Neural cell (in vitro differentiated cells): ENCODE measurements around the gene USP25. TPM values are rescaled to one million over a fixed set of nuclear protein-coding genes. Genes with fewer than 3 reads are reported as not detected.

Experiments used
- H2AFZ ChIP-seq: fragments of 200-600, 300-800 bp; sonication (generic), shearing (Covaris generic); 2 replicates; pipeline ENCODE4 v1.6.0; 2014; ENCODE audit warnings: low read depth, mild to moderate bottlenecking, antibody characterized with exemption, low read length, moderate library complexity
- H3F3A ChIP-seq: fragments of 200-600 bp; shearing (Covaris generic); 2 replicates; pipeline ENCODE4 v1.6.1; 2016; ENCODE audit warnings: mild to moderate bottlenecking, moderate library complexity, mixed read lengths, antibody characterized with exemption, low read length; ENCODE audit not compliant: insufficient read depth, poor library complexity, severe bottlenecking
- H3K27ac ChIP-seq: fragments of 200-600, 300-800 bp; sonication (generic), shearing (Covaris generic); 2 replicates; pipeline ENCODE4 v1.5.1; 2014; ENCODE audit warnings: mild to moderate bottlenecking, low read length, moderate library complexity
- H3K27me3 ChIP-seq: fragments of 300-800, 200-600 bp; sonication (generic), shearing (Covaris generic); 2 replicates; pipeline ENCODE4 v1.6.0; 2014; ENCODE audit warnings: mild to moderate bottlenecking, low read depth, low read length, moderate library complexity; ENCODE audit not compliant: insufficient read depth
- H3K36me3 ChIP-seq: fragments of 300-800, 200-600 bp; sonication (generic), shearing (Covaris generic); 2 replicates; pipeline ENCODE4 v1.5.1; 2014; ENCODE audit warnings: mild to moderate bottlenecking, antibody characterized with exemption, low read length, moderate library complexity; ENCODE audit not compliant: insufficient read depth
- H3K4me2 ChIP-seq: fragments of 300-800, 200-600 bp; sonication (generic), shearing (Covaris generic); 2 replicates; pipeline ENCODE4 v1.6.0; 2014; ENCODE audit warnings: mild to moderate bottlenecking, low read length
- H3K4me3 ChIP-seq: fragments of 300-800, 200-600 bp; sonication (generic), shearing (Covaris generic); 2 replicates; pipeline ENCODE4 v1.5.1; 2014; ENCODE audit warnings: mild to moderate bottlenecking, low read length, moderate library complexity
- H3K79me2 ChIP-seq: fragments of 200-600 bp; shearing (Covaris generic); replicated peaks from 2 replicates; pipeline ENCODE4 v1.6.0; 2014; ENCODE audit warnings: mild to moderate bottlenecking, low read length, moderate library complexity; ENCODE audit not compliant: insufficient read depth
- H3K9ac ChIP-seq: fragments of 300-800, 200-600 bp; sonication (generic), shearing (Covaris generic); 2 replicates; pipeline ENCODE4 v1.6.1; 2016; ENCODE audit warnings: mild to moderate bottlenecking, low read length, mixed read lengths
- H3K9me2 ChIP-seq: fragments of 200-600 bp; shearing (Covaris generic); 2 replicates; pipeline ENCODE4 v1.6.1; 2016; ENCODE audit warnings: mild to moderate bottlenecking, low read length, mixed read lengths; ENCODE audit not compliant: insufficient read depth
- H3K9me3 ChIP-seq: fragments of 200-600, 300-800 bp; sonication (generic), shearing (Covaris generic); 2 replicates; pipeline ENCODE4 v1.6.1; 2016; ENCODE audit warnings: mild to moderate bottlenecking, mixed run types, low read length, moderate library complexity, mixed read lengths
- H4K20me1 ChIP-seq: fragments of 200-600 bp; shearing (Covaris generic); 2 replicates; pipeline ENCODE4 v1.6.1; 2016; ENCODE audit warnings: mild to moderate bottlenecking, mixed run types; ENCODE audit not compliant: insufficient read depth
- EP300 ChIP-seq: fragments of 450-650 bp; conservative IDR thresholded peaks from 2 replicates; pipeline ENCODE4 v1.6.1; 2014; ENCODE audit warnings: antibody characterized with exemption, mild to moderate bottlenecking, moderate library complexity; ENCODE audit not compliant: poor library complexity, severe bottlenecking
- EZH2 ChIP-seq: fragments of 200-600, 300-800 bp; shearing (Covaris generic), sonication (generic); IDR thresholded peaks from 2 replicates; pipeline ENCODE4 v1.6.1; 2014; ENCODE audit warnings: antibody characterized with exemption, low read length, borderline replicate concordance, mild to moderate bottlenecking; ENCODE audit not compliant: insufficient read depth, poor library complexity, severe bottlenecking
- MXI1 ChIP-seq: fragments of 450-650 bp; conservative IDR thresholded peaks from 2 replicates; pipeline ENCODE4 v1.6.1; 2014; ENCODE audit warnings: antibody characterized with exemption, mild to moderate bottlenecking; ENCODE audit not compliant: poor library complexity, severe bottlenecking
- POLR2AphosphoS5 ChIP-seq: IDR thresholded peaks from 2 replicates; pipeline ENCODE4 v1.6.1; 2012
- RAD21 ChIP-seq: fragments of 450-650 bp; conservative IDR thresholded peaks from 2 replicates; pipeline ENCODE4 v1.6.1; 2014; ENCODE audit warnings: antibody characterized with exemption, mild to moderate bottlenecking, moderate library complexity
- SMC3 ChIP-seq: fragments of 450-650 bp; conservative IDR thresholded peaks from 2 replicates; pipeline ENCODE4 v1.6.1; 2014; ENCODE audit warnings: antibody characterized with exemption, mild to moderate bottlenecking, moderate library complexity; ENCODE audit not compliant: poor library complexity
- TAF1 ChIP-seq: IDR thresholded peaks from 2 replicates; pipeline ENCODE4 v1.6.1; 2012; ENCODE audit warnings: low read depth
- polyA plus RNA-seq: library from polyadenylated mRNA; depleted of rRNA; stranded (reverse); fragments of >200 nt; gene quantifications from 2 replicates; pipeline ENCODE4 v1.2.3, GENCODE V29; 2014
- TF ChIP-seq, protein P1 (sequence below): IDR thresholded peaks from 2 replicates; pipeline ENCODE4 v1.6.1; 2012; ENCODE audit warnings: borderline replicate concordance
- TF ChIP-seq, protein P2 (sequence below): fragments of 450-650 bp; IDR thresholded peaks from 2 replicates; pipeline ENCODE4 v1.5.1; 2014; ENCODE audit warnings: antibody characterized with exemption, mild to moderate bottlenecking, moderate library complexity; ENCODE audit not compliant: poor library complexity, severe bottlenecking

The USP25 gene
- polyA plus RNA-seq, 1 donor from 2014 or later = 19.2 TPM

GRCh38 chr21:15825700-15826099 lies 95.9 kb downstream of the USP25 start:
- no peaks in the 10 kb centered on the region for H3K36me3 ChIP-seq
- no peaks in the 10 kb centered on the region for H3F3A ChIP-seq
- no peaks in the 10 kb centered on the region for H4K20me1 ChIP-seq
- H3K9ac ChIP-seq = no peak overlapping the region
- no peaks in the 10 kb centered on the region for H3K79me2 ChIP-seq
- H3K27me3 ChIP-seq = no peaks in the 10 kb centered on the region
- no peaks in the 10 kb centered on the region for H3K9me2 ChIP-seq
- no peak overlapping the region for H3K4me3 ChIP-seq
- H3K4me2 ChIP-seq = no peak overlapping the region
- H3K9me3 ChIP-seq = no peaks in the 10 kb centered on the region
- no peak for TF ChIP-seq POLR2AphosphoS5
- TF ChIP-seq MXI1 = no peak
- TF ChIP-seq EZH2 = no peak
- no peak for TF ChIP-seq SMC3
- TF ChIP-seq, protein P1, sequence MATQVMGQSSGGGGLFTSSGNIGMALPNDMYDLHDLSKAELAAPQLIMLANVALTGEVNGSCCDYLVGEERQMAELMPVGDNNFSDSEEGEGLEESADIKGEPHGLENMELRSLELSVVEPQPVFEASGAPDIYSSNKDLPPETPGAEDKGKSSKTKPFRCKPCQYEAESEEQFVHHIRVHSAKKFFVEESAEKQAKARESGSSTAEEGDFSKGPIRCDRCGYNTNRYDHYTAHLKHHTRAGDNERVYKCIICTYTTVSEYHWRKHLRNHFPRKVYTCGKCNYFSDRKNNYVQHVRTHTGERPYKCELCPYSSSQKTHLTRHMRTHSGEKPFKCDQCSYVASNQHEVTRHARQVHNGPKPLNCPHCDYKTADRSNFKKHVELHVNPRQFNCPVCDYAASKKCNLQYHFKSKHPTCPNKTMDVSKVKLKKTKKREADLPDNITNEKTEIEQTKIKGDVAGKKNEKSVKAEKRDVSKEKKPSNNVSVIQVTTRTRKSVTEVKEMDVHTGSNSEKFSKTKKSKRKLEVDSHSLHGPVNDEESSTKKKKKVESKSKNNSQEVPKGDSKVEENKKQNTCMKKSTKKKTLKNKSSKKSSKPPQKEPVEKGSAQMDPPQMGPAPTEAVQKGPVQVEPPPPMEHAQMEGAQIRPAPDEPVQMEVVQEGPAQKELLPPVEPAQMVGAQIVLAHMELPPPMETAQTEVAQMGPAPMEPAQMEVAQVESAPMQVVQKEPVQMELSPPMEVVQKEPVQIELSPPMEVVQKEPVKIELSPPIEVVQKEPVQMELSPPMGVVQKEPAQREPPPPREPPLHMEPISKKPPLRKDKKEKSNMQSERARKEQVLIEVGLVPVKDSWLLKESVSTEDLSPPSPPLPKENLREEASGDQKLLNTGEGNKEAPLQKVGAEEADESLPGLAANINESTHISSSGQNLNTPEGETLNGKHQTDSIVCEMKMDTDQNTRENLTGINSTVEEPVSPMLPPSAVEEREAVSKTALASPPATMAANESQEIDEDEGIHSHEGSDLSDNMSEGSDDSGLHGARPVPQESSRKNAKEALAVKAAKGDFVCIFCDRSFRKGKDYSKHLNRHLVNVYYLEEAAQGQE = no peak
- no peak for TF ChIP-seq EP300
- TF ChIP-seq, protein P2, sequence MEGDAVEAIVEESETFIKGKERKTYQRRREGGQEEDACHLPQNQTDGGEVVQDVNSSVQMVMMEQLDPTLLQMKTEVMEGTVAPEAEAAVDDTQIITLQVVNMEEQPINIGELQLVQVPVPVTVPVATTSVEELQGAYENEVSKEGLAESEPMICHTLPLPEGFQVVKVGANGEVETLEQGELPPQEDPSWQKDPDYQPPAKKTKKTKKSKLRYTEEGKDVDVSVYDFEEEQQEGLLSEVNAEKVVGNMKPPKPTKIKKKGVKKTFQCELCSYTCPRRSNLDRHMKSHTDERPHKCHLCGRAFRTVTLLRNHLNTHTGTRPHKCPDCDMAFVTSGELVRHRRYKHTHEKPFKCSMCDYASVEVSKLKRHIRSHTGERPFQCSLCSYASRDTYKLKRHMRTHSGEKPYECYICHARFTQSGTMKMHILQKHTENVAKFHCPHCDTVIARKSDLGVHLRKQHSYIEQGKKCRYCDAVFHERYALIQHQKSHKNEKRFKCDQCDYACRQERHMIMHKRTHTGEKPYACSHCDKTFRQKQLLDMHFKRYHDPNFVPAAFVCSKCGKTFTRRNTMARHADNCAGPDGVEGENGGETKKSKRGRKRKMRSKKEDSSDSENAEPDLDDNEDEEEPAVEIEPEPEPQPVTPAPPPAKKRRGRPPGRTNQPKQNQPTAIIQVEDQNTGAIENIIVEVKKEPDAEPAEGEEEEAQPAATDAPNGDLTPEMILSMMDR = no peak
- TF ChIP-seq RAD21 = no peak
- no peak for TF ChIP-seq TAF1
- no peak overlapping the region for H3K27ac ChIP-seq
- no peak overlapping the region for H2AFZ ChIP-seq

- no peaks in the 10 kb centered on the region for H3K79me2 ChIP-seq
- no peak overlapping the region for H3K27ac ChIP-seq
- no peak overlapping the region for H2AFZ ChIP-seq
- H3K4me3 ChIP-seq = no peak overlapping the region
- no peaks in the 10 kb centered on the region for H3K36me3 ChIP-seq
- no peaks in the 10 kb centered on the region for H3K9me3 ChIP-seq
- no peak overlapping the region for H3K4me2 ChIP-seq
- no peaks in the 10 kb centered on the region for H3K9me2 ChIP-seq
- H3K27me3 ChIP-seq = no peaks in the 10 kb centered on the region
- no peak overlapping the region for H3K9ac ChIP-seq
- no peaks in the 10 kb centered on the region for H4K20me1 ChIP-seq
- TF ChIP-seq EZH2 = no peak
- no peak for TF ChIP-seq TAF1
- TF ChIP-seq, protein P1 = no peak
- TF ChIP-seq, protein P2 = peak; percentile 65
- peak; percentile 66 for TF ChIP-seq SMC3
- TF ChIP-seq RAD21 = peak; percentile 67
- no peak for TF ChIP-seq EP300
- H3F3A ChIP-seq = no peaks in the 10 kb centered on the region
Observed at GRCh38 chr21:15826147-15826780, 96.5 kb downstream of the USP25 start.
